NK-92 (cell line): ENCODE measurements around the gene BANK1.

Experiments
- DNase-seq: peaks from one replicate; lab custom pipeline; 2025; ENCODE audit not compliant: unreplicated experiment; lab: John Stamatoyannopoulos, UW

Gene BANK1

DNA sequence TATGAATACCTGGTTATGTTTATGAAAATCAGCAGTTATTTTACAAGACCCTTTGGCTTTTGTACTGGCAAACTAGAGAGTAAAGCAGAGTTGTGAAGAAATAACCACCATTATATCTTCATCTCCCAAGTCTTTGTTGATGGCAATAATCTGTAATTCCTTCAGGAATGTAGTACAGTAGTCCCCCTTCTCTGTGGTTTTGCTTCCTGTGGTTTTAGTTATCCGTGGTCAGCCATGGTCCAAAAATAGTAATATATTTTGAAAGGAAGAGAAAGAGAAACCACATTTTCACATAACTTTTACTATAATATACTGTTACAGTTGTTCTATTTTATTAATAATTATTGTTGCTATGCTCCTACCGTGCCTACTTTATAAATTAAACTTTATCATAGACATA is 27.8 kb downstream of the BANK1 start:
- DNase-seq, result no peak

DNA sequence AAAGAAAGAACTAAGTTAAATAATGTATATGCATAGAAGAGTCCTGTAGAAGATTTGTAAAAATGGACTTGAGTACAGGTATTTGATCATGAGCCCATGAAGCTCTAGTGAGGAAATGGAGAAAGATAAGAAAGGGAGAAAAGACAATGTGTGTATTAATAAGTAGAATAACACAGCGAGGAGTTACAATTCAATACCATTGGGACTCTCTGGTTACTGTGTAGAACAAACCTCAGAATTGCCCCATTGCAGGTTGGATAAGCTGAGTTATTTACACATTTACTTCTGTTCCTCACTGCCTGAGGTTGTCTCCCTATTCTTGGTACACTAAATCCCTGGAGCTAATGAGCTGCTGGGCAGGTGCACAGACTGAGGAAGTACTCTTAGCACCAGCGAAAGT is 33.3 kb downstream of the BANK1 start:
- no peak for DNase-seq

DNA sequence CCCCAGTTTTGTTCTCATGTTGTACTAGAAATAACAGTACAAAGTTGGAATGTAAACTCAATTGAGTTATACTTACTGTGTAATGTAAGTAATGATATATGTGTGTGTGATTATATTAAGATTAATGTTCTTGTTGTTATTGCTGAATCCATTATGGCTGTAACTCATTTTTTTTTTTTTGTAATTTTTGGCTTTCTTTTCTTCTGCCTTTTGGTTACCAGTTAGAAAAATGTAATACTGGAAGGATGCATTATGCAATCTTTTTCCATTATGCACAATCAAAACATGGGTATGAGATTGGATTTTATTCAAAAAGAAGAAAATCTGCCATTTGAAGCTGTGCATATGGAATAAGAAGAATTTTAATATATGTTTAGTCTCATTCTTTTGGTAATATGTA is 34.0 kb downstream of the BANK1 start:
- no peak for DNase-seq

DNA sequence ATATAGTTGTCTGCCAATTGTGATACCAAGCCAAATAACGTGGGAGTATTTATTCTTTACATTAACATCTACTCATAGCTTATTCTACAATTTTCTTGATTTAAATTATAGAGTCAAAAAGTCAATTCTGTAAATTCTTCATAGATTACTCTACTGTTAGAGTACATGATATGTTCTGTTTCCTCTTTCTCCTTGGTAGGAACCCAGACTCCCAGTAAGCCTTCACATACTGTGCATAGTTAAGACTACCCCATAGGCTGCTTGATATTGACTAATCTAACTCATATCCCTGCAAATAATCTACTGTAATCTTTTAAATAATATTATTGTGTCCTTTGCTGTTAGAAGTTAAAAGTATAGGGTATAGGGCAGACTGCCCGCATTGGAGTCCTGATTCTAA is 35.4 kb downstream of the BANK1 start:
- DNase-seq, result no peak

DNA sequence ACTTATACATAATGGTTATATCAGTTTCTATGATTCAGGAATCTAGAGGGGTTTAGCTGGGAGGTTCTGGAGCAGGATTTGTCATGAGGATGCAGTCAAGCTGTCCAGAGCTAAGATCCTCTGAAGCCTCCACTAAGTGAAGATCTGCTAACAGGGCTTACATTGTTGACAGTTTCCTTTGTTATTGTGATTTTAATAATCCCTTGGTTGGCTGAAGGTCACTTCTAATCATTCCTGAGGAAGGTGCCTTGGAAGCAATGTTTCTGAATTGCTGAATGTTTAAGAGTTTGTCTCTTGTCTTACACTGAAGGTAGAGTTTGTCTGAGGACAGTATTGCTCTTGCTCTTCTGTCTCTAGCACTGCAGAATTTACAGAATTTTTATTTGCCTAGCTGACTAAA is 41.3 kb downstream of the BANK1 start:
- no peak for DNase-seq

DNA sequence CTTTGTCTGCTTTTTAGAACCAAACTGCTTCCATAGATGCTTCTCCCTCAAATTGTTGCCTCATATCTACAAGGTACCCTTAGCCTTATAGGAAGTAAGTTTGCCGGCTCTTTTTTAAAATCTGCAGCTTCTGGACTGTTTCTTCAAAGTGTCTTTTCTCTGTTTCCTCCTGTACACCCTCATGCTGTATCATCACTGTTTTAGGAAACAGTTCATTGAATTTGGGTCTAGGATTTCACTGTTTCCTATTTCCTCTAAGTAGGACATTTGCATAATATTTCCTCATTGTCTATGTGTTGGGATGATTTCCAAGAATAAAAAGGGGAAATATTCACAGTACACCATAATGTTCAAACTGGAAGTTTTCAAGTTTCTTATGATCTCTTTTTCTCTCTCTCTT is 43.0 kb downstream of the BANK1 start:
- DNase-seq, result no peak

DNA sequence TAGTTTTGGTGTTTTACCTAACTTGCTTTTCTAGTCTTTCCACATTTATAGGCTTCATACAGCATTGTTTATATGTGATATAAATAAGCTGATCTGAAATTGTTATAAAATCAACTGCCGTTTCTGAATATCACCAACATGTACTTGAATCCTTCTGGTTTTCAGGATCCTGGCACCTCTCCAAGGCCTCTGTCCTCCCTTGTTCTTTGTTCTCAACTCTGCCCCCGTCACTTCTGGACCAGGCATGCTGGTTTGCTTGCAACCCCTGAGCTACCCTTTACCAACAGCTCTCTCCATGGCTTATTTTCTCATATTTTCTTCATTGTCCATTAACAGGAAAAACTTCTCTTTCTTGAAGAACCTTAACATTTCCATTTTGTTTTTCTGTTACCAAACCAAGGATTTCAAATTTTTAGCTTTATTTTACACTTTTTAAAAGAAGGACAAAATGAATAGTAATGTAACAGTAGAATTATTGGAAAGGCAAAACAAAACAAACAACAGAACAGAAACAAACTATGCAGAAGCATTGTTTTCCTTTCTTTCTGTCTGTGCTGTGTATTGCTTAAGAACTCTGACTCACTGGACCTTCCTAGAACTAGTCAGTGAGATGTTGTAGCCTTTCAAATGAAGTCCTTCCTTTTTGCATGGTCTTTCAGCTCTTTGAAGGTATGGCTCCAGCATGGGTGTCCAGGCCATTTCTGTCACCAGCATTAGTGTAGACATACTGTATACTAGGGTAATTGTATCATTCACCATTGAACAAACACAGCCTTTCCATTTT is 44.8 kb downstream of the BANK1 start:
- no peak for DNase-seq

DNA sequence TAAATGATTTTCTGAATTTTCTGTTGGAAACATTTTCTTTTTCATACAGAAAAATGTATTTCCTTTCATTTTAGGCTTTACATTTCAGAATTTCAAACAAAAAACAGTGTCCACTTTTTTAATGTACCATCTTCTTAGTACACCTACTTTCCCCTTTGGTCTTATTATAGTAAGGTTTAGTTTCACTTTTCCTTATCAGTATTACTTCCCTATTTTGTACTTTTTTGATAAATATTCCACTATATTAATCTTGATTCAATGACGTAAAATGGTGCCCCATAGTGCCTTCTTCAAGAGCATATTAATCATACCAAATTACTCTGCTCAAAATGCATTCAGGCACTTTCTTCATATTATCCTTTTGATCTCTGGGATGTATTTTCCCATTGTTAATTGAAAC is 52.5 kb downstream of the BANK1 start:
- DNase-seq, result no peak

DNA sequence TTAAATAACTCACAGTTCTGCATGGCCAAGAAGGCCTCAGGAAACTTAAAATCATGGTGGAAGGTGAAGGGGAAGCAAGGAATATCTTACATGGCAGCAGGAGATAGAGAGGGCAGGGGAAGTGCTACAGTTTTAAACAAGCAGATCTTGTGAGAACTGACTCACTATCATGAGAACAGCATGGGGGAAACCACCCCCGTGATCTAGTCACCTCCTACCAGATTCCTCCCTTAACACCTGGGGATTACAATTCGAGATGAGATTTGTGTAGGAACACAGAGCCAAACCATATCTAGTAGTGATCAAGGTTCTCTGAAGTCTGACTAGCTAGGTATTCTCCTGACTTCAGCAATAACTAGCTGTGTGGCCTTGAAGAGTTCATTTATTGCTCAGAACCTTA is 56.0 kb downstream of the BANK1 start:
- DNase-seq, result no peak

DNA sequence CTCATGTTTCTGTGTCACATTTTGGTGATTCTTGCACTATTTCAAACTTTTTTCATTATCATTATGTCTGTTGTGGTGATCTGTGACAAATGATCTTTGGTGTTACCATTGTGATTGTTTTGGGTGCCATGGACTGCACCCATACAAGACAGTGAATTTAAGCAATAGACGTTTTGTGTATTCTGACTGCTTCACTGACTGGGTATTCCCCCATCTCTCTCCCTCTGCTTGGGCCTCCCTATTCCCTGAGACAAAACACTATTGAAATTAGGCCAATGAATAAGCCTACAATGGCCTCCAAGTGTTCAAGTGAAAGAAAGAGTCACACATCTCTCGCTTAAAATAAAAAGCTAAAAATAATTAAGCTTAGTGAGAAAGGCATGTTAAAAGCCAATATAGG is 60.2 kb downstream of the BANK1 start:
- DNase-seq, result no peak

DNA sequence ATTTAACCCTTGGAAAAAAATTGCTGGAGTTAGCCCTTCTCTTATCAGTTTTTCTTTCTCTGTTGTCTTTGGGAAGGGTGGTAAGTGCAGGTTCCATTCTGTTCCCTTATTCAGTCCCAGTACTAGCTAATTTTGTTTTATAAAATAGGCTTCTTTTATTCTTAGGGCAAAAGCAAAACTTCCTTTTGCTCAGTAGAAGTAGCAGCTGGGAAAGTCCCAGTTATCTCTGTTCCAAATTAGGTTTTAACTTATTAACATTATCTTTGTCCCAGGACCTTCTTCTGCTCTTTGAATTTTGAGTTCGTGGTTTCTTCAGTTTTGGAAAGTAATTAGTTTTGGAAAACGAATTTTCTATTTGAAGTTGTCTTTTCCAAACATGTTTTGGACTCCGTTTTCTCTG is 61.1 kb downstream of the BANK1 start:
- no peak for DNase-seq

DNA sequence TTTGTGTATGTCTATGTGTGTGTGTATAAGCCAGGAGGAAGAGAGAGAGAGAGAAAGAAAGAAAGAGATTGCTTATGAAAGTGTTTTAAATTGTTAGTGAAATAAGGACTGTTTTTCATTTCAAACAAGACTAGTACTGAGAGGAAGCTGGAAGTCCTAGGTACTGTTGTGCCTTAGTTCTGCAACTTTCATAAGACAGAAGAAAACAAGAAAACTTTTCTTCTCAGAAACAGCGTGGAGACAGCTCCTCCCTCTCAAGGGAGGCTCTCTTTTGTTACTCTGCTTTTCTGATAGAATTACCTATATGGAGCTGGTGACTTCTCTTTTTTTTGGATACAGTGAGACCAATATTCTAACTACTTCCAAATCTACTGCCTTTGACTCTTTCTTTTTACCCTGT is 62.5 kb downstream of the BANK1 start:
- DNase-seq, result no peak

DNA sequence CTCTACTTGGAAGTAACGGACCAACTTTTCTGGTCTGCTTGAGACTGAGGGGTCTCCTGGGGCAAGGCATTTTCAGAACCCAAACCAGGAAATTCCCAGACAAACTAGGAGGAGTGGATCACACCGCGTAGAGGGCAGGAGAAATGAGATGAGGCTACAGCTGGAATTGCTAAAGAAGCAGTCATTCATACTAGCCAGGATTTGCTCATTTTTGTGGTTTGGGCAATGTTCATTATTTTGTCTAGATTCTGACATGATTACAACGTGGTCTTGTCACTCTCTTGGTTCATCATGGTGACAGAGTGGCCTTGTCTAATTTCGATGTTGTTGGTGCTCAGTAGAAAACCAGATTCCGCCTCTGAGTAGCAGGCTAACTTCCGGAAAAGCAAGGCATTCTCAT is 63.2 kb downstream of the BANK1 start:
- no peak for DNase-seq

DNA sequence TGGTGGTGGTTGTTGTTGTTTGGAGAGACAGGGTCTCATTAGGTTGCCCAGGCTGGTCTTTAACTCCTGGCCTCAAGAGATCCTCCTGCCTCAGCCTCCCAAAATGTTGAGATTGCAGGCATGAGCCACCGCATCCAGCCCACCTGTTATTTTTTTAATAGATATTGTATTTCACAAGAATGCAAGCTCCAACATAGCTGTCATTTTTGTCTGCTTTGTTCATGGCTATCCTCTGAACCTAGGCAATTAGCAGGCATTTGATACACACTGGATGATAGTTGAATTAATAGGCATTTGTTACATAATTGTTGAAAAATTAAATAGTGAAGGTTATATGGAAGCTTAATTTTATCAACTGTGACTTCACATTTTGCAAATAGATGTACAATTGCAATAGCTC is 64.7 kb downstream of the BANK1 start:
- no peak for DNase-seq

DNA sequence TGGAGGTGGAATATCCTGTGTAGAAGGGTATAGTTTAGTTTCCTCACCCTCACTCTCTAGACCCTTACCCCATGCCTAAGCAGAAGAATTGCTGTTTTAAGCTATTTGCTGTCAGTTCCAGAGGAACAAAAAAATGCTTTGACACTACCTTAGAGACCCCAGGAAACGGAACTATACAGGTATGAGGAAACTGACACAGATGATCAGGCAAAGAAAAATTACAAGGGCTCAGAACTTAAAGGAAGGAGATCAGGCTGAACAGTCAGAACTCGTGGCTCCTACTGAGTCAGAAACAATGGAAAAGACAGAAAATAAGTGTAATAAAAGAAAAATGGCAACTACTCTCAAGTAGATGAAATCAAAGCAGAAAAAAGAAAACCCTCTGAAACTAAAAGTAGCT is 65.6 kb downstream of the BANK1 start:
- no peak for DNase-seq

DNA sequence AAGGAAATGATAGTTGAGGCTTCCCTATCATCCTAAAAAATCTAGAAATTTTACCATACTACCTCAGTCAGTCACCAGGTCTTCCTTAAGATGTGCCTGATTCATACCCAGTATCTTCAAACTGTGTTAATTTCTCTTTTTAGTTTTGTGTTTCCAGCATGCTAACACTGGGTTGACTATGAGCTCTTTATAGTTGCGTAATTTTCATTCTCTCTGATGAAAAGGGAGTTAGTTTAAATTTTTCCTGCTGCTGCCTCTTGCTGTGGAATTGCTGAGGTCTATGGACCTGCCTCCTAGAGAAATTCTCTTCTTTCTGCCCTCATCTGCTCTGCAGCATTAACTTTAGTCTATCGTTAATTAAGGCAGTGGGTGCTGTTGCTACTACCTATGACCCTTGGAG is 66.6 kb downstream of the BANK1 start:
- no peak for DNase-seq

DNA sequence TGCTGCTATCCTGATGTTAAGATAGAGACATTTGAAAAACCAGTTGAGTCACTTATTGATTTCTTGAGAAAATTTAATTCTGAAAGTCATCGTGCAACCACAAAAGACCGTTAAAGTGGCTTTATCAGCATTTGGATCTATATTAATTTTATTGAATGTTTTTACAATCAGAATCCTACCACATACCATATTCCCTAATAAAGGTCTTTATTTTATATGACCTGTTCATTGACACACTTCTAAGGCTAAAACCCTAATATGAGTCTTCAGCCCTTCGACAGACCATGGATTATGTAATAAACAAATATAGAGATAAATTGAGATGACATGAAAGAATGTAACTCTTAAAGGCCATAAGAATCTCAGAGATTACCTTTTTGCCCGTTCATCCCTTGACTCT is 68.1 kb downstream of the BANK1 start:
- no peak for DNase-seq

DNA sequence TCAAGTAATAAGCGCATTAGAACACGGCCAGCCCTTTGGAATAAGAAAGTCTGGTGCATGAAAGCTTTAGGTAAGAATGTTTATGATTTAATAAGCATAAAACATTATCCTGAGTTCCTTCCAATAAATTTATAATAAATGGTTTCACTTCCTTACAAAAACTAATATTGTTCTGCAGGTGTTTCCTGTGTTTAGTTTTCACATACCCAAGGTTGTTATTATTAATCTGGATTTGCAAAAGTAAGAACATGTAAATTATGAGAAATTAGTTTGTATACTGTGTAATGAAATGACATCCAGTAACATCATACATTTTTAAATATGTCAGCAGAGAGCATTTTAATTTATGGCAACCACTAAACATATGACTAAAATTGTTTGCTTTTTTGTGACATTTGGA is 72.1 kb downstream of the BANK1 start:
- DNase-seq, result no peak

DNA sequence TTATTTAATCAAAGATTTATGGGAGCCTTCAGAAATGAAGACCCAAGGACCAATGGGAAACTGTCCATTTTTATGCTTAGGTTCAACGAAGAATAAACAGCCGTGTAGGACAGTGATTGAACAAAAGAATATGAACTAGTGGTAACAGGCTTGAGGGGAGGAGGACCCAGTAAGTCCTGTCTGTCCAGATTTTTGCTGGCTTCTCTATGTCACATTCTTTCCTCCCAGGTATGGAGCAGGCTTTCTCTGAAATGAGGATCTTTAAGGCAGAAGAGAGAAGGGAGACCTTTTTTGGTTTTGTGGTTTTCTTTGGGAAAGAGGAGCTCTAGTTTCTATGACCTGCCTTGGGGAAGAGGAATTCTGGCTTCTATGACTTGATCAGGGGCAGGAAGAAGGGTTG is 74.1 kb downstream of the BANK1 start:
- DNase-seq, result no peak

DNA sequence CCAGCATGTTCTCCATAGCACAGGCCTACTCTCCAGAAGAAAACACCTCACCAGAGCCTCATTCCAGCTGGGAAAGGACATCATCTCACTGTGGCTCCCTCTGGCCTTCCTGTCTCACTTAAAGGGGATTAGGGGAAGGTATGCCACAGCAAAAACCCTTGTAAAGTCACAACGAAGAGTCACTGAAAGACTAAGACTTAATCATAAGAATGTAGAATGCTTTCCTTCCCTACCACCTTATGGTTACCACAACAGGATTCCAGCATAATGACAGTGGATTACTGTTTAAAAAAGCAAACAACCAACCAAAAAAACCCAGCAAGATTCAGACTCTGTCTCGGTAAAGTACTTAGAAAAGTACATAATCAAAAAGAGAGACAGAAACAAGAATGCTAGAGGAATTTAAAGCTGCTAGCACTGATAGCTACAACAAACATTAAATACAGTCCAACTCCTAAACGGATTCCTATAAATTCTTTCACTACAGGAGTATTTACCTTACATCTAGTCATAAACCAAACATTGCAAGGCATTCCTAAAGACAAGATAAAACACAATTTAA is 75.1 kb downstream of the BANK1 start:
- DNase-seq, result no peak

DNA sequence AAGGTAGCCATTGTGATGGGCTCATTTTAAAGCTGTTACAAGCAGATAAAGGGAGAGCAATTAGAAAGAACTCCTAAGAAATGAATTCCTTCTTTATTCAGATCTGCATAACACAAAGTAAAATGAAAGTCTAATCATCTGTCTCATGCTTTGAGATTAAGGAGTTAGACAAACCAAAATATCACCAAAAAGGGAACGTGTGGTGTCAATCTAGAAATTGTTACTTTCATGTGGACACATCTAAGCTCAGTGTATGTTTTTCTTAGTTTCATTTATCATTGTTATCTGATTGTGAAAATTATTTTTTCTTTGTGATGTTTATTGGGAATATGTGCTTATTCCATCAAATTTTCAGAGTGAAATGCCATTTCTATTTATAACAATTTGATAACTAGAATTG is 80.3 kb downstream of the BANK1 start:
- DNase-seq, result no peak

DNA sequence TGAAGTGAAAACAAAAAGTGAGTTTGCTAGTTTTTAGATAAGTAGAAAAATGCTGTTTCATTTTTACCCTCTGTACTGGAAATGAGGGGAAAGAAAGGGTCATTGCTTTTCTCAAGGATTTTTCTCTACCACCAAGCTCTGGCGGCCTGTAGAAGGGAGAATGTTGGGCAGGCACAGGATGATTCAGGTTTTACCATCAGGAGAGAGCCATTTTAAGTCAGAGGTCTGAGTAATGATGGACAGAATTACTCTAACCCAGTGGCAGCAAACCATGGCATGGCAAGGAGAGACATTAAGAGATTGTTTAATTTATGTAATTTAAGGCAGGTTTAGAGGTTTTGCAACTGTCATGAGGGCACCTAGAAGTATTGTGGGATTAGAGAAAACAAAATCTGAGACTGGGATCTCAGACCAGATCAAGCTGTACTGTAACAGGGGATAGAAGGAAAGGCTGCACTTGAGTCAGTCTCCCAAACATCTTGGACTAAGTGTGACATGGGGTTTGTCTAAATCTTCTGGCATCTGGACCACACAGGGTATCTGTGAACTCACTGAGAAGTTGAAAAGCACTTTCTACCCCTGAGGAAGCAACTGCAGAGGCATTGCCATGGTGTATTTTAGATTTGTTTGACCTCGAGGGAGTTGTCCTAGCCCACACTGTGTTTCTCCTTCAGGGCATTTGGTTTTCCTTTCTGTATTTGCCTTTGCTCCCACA is 81.6 kb downstream of the BANK1 start:
- DNase-seq, result no peak

DNA sequence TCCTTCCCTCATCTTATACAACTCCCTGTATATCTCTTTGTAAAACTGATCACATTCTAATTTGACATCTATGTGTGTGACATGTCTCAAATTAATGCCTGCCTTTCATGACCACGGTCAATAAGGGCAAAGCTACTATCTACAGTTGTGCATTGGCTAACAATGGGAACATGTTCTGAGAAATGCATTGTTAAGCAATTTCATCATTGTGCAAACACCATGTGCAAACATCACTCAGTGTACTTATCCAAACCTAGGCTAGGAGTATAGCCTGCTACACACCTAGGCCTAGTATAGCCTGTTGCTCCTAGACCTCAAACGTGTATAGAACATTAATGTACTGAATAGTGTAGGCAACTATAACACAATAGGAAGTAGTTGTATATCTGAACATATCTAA is 95.0 kb downstream of the BANK1 start:
- DNase-seq, result no peak
